GM13977 (cell line): ENCODE results near the gene TRIM25.
A peak's percentile ranks its signal among the peaks of the same experiment; 100 is the strongest.

Experiments
- DNase-seq: peaks from one replicate; pipeline ENCODE4 v3.0.0; 2012; ENCODE audit warnings: low spot score
- in situ Hi-C: fragments of 300-500 bp; cut with MboI; formaldehyde crosslinking; loops from one replicate; pipeline ENCODE4 v1.12.0; 2022; ENCODE audit warnings: low sequenced_read_pairs, low pct_unique_long_range_greater_than_20kb, mixed read lengths, inconsistent platforms; ENCODE audit not compliant: unreplicated experiment
- TF ChIP-seq, protein P1 (sequence below): IDR thresholded peaks from 2 replicates; pipeline ENCODE4 v1.5.1; 2012; ENCODE audit warnings: mild to moderate bottlenecking, control low read depth; ENCODE audit not compliant: insufficient read depth; ENCODE audit errors: extremely low read depth, missing control alignments

The TRIM25 gene

GRCh38 chr17:56908001-56908542 lies 5.8 kb downstream of the TRIM25 start:
- TF ChIP-seq, protein P1, sequence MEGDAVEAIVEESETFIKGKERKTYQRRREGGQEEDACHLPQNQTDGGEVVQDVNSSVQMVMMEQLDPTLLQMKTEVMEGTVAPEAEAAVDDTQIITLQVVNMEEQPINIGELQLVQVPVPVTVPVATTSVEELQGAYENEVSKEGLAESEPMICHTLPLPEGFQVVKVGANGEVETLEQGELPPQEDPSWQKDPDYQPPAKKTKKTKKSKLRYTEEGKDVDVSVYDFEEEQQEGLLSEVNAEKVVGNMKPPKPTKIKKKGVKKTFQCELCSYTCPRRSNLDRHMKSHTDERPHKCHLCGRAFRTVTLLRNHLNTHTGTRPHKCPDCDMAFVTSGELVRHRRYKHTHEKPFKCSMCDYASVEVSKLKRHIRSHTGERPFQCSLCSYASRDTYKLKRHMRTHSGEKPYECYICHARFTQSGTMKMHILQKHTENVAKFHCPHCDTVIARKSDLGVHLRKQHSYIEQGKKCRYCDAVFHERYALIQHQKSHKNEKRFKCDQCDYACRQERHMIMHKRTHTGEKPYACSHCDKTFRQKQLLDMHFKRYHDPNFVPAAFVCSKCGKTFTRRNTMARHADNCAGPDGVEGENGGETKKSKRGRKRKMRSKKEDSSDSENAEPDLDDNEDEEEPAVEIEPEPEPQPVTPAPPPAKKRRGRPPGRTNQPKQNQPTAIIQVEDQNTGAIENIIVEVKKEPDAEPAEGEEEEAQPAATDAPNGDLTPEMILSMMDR: no peak
- peak; percentile 59 for DNase-seq
- in situ Hi-C loops: no loop called here

- in situ Hi-C loops: no loop called here
- no peak for DNase-seq
Measured at GRCh38 chr17:56903560-56903959, 10.3 kb downstream of the TRIM25 start.

DNA sequence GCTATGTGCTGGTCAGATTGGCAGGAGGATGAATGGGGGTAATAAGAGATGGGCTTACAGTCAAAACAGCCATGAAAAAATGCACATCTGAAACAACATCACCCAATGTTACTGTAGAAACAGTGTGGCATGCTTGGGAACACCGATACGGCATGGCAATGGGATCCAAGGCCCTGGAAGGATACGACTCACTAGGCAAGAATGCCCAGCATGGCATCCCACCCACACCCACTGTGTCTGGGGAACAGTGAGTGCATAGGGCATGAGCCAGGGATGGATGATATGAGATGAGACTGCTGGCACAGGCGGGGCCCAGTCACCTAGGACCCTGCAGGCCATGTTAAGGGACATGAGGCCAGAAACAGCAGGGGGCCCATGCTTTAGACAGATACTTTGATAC lies 11.5 kb downstream of the TRIM25 start:
- TF ChIP-seq, protein P1: no peak
- no peak for DNase-seq
- in situ Hi-C loops: no loop called here

More at GRCh38 chr17:56903560-56903959, 10.3 kb downstream of the TRIM25 start:
- TF ChIP-seq, protein P1: no peak

DNA sequence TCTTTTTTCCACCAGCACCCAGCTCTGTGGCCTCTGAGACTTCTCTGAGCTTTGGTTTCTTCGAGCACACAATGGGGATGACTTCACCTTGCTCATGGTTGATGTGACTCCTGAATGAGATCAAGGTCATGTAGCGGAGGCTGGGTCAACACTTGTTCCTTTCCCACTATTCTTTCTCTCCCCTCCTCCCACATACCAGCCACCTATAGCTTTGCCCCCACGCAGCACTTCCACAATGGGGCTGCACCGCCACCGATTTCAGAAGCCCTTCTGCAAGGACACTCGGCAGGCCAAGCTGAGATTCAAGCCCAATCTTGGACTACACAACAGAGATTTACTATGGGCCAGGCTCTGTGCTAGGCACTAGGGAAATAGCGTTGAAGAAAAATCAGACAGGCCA lies 14.4 kb downstream of the TRIM25 start:
- in situ Hi-C loops: no loop called here
- TF ChIP-seq, protein P1: no peak

GRCh38 chr17:56898874-56899273 lies 15.0 kb downstream of the TRIM25 start:
- in situ Hi-C loops: no loop called here
- TF ChIP-seq, protein P1: no peak
- no peak for DNase-seq

More for the DNA sequence above, 14.4 kb downstream of the TRIM25 start:
- DNase-seq: no peak

DNA sequence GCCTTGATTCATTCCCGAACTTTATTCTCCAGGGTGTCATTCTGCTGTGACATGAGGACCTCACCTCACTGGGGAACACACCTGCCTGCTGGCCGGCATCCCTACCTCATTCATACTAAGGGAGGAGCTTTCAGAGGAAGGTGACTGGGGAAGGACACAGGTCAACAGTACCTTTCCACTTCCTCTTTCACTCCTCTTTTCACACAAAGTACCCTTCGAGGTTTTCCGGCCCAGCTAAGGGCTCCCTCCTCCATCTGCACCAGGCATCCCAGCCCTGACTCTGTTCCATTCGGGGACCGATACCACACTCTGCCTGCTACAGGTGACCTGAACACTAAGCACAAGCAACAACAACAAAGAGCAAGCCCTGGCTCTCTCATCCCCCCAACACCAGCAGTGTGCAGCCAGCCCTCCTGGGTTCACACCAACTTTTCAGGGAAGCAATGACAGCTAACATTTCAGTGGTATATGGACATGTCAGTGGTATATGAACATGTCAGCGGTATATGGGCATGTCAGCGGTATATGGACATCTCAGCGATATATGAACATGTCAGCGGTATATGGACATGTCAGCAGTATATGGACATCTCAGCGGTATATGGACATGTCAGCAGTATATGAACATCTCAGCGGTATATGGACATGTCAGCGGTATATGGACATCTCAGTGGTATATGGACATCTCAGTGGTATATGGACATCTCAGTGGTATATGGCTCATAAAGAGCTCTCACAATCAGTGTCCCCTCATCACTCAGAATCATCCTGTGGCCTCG lies 16.0 kb downstream of the TRIM25 start:
- DNase-seq: no peak
- in situ Hi-C loops: no loop called here
- TF ChIP-seq, protein P1: no peak

DNA sequence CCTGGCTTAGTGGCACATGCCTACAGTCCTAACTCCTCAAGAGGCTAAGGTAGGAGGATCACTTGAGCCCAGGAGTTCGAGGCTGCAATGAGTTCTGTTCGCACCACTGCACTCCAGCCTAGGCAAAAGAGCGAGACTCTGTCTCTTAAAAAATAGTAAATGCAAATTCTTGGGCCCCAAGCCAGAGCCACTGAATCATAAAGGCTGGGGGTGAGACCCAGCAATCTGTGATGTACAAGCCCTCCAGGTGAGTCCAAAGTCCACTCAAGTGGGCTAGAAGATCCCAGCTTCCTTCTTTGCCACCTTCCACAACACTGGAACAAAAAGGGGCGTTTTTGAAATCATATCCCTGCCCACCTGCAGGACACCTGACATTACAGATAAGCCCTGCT lies 16.9 kb downstream of the TRIM25 start:
- TF ChIP-seq, protein P1: no peak
- in situ Hi-C loops: no loop called here
- DNase-seq: no peak
